D721Med (cell line): Measurements from ENCODE around the gene ABCD1.
A peak's percentile ranks its signal among the peaks of the same experiment; 100 is the strongest.
"Not testable (repeated sequence)": the region's sequence is repeated elsewhere in the genome, so short reads cannot be mapped to it uniquely, and the experiment has no call there.

Experiments
- DNase-seq: peaks from one replicate; pipeline ENCODE4 v3.0.0; 2011; ENCODE audit warnings: low spot score; ENCODE audit not compliant: insufficient read length
- FAIRE-seq: peaks from 2 replicates; lab custom pipeline; 2011; peaks lifted over from hg19 to GRCh38; lab: Jason Lieb, UNC
- TF ChIP-seq, protein P1 (sequence below): IDR thresholded peaks from 2 replicates; pipeline ENCODE4 v1.5.1; 2012; ENCODE audit warnings: mild to moderate bottlenecking, control low read depth; ENCODE audit not compliant: insufficient read depth; ENCODE audit errors: missing control alignments

The ABCD1 gene

DNA sequence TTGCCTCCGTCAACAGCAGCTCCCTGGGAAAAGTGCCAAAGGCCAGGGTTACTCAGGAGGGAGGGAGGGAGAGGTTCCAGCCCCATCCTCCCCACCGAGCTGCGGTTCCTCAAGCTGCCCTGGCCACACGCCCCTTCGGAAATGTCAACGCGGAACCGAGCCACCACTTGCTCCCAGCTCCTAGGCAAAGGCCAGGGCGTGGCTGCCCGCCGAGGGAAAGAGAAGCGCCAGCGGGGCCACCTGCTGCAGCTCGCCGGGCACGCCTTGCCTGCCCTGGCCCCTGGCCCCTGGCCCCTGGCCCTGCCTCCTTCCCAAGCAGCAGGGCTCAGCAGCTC lies 21.7 kb upstream of the ABCD1 start:
- FAIRE-seq (no peak), DNase-seq (no peak)
- TF ChIP-seq, protein P1, sequence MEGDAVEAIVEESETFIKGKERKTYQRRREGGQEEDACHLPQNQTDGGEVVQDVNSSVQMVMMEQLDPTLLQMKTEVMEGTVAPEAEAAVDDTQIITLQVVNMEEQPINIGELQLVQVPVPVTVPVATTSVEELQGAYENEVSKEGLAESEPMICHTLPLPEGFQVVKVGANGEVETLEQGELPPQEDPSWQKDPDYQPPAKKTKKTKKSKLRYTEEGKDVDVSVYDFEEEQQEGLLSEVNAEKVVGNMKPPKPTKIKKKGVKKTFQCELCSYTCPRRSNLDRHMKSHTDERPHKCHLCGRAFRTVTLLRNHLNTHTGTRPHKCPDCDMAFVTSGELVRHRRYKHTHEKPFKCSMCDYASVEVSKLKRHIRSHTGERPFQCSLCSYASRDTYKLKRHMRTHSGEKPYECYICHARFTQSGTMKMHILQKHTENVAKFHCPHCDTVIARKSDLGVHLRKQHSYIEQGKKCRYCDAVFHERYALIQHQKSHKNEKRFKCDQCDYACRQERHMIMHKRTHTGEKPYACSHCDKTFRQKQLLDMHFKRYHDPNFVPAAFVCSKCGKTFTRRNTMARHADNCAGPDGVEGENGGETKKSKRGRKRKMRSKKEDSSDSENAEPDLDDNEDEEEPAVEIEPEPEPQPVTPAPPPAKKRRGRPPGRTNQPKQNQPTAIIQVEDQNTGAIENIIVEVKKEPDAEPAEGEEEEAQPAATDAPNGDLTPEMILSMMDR: no peak

DNA sequence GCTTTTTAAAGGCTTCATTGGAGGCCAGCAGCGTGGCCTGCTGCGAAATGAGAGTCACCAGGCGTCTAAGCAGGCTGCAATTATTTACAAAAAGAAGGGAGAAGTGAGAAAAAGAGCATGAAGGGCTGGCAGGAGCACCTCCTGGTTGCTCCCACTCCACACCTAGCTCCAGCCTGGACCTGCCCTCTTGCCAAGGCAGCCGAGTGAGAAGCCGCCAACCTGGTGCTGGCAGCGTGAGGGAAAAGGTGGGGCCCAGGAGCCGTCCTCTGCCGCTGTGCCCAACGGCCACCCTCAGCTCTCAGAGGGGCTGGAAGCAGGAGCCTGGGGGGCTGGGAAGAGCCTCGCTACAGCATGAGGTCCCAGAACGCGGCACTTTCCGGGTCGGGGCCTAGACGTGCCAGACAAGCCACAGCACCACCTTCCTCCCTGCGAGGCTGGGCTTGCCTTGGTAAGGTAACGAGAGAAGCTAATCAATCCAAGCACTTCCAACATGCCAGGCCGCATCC lies 20.6 kb upstream of the ABCD1 start:
- TF ChIP-seq, protein P1: no peak
- DNase-seq (no peak), FAIRE-seq (no peak)

DNA sequence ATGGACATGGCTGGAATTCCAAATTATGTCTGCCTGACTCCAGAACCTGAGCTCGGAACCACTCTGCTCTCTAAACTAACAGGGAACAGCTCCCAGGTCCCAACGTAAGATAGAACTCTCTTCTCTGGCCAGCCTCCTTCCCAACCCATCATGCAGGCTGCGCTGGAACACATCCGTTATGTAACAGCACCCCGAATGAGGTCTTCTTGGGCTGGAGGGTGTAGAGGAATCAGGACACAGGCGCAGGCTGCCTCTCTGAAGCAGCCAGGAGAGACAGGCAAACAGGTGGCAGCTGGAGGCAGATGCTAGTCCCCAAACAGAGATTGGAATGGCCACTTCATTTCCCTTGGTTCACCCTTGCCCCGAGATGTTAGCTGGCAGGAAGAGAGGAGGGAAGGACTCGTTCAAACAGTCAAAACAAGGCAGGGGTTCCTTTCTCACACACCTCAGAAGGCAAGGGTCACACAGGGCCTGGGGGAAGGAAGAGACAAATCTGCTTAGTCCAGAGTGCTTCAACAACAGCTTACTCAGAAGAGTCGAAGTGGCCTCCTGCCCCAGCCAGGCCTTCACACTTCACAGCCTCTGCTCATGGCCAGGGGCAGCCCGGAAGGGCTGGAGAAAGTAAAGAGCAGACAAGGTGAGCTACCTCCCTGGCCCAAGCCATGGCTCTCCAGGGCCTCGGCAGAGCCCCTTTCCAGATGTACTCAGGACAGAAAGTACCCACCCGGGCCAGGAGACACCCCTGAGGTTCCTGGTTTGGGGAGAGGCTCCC lies 19.8 kb upstream of the ABCD1 start:
- DNase-seq, FAIRE-seq: not testable (repeated sequence)

DNA sequence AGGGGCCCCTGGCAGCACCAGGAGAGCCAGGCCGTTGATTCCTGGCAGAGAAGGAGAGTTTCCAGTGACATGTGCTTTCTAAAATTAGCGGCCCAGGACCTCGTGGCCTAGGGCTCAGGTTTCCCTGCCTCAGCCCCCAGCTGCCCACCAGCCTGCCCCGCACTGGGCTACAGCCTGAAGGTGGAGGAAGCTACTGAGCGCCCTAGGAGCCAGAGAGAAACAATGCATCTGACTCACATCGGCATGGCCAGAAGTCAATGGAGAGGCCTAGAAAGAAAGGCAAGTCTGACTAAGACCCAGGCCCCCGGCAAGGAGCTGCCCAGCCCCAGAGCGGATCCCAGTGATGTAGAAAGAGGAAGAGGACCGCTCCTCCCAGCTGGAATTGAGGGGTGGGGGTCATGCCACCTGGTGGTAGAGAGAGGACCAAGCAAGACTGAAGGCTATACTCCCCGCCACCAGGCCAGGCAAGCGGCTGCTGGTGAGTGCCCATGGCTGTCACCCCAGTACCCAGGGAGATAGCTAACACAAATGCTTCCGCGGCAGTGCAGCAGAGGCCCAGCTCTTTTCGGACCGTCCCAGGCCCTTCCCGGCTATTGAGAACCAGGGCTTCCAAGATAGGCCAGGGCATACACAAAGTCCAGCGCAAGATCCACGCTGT lies 19.1 kb upstream of the ABCD1 start:
- not testable (repeated sequence) for DNase-seq, FAIRE-seq

DNA sequence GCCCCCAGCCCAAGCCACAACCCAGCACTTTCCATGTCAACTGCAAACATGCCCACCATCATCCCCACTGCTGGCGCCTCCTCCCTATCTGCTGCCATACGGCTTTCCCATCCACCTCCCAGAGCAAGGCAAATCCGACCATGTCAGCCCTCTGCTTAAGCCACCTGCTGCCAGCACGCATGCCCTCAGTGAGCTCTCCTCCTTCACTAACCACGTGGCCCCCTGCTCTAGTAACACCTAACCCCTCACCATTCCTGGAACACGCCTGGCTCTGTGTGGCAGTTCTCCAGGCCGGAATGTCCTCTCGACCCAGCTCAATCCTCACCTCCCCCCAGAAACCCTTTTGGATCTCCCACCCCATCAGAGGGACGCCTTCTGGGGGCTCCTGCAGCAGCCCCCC lies 17.9 kb upstream of the ABCD1 start:
- DNase-seq (no peak), FAIRE-seq (no peak)
- TF ChIP-seq, protein P1: no peak

DNA sequence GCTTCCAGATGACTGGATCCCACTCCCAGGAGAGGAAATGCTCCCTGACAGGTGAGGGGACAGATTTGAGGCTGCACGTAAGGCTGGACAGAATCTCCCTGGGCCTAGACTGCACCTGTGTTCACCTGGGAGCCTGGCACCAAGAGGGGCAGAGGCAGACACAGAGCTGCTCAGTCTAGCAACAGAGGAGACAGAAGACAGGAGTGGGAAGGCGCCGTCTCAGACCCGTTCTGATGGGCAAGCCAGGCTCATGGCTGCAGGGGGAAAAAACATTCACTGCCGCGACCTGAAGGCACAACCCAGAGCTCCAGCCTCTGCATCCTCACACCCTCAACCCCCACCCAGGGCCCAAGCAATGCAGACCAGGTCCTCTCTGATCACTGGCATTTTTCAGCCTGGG lies 17.2 kb upstream of the ABCD1 start:
- no peak for FAIRE-seq
- TF ChIP-seq, protein P1: no peak
- no peak for DNase-seq

DNA sequence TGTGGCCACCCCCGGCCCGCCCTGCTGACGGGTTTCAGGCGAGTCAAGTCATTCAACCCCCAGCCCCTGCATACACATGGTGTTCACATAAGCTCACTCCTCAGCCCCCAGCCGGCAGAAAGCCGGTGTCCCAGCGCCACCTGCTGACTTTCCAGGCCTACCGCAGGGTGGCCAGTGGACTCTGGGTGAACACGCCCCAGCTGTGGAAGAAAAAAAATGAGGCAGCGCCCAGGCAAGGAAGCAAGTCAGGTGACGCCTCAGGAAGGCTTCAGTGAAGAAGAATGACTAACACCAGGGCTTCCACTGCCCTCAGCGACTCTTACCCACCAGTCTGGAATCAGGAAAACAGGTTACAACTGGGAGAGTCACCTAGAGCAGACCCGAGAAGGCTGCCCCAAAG lies 16.2 kb upstream of the ABCD1 start:
- no peak for FAIRE-seq
- DNase-seq: peak; percentile 61
- TF ChIP-seq, protein P1: peak; percentile 49
